Right lobe of liver (tissue), 4 donors: Measurements from ENCODE around the gene OPHN1.

ENCODE experiments used
- POLR2A ChIP-seq: fragments of 450-650 bp; IDR thresholded peaks from one replicate; pipeline ENCODE4 v1.6.1; 2017; ENCODE audit warnings: antibody characterized with exemption, mild to moderate bottlenecking
- TF ChIP-seq, protein P1 (sequence below), 4 donors: fragments of 200-600 bp in 3 of 4; fragments of 450-650 bp in 1 of 4; IDR thresholded peaks; one replicate each; pipeline versions ENCODE4 v1.5.1 to v1.8.0; 2016 to 2022; ENCODE audit warnings: antibody characterized with exemption in 4 of 4, mild to moderate bottlenecking in 2 of 4
- donor health status: DM: no; HTN: no; CAD: no.
- donor health status: DM: no; HTN: no; CAD: no.
- donor health status: DM: no; HTN: yes; CAD: no.

- TF ChIP-seq, protein P1, sequence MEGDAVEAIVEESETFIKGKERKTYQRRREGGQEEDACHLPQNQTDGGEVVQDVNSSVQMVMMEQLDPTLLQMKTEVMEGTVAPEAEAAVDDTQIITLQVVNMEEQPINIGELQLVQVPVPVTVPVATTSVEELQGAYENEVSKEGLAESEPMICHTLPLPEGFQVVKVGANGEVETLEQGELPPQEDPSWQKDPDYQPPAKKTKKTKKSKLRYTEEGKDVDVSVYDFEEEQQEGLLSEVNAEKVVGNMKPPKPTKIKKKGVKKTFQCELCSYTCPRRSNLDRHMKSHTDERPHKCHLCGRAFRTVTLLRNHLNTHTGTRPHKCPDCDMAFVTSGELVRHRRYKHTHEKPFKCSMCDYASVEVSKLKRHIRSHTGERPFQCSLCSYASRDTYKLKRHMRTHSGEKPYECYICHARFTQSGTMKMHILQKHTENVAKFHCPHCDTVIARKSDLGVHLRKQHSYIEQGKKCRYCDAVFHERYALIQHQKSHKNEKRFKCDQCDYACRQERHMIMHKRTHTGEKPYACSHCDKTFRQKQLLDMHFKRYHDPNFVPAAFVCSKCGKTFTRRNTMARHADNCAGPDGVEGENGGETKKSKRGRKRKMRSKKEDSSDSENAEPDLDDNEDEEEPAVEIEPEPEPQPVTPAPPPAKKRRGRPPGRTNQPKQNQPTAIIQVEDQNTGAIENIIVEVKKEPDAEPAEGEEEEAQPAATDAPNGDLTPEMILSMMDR (IDR thresholded peaks at IDR 0.05) = no peak
- TF ChIP-seq POLR2A = no peak
Measured at GRCh38 chrX:68234171-68234910, 199.0 kb downstream of the OPHN1 start.
